Endothelial cell (in vitro differentiated cells): ENCODE measurements around the gene SPRTN. TPM values are rescaled to one million over a fixed set of nuclear protein-coding genes. Genes with fewer than 3 reads are reported as not detected.

Source experiments
- DNase-seq: peaks from one replicate; pipeline ENCODE4 v3.0.0; 2021; ENCODE audit warnings: low spot score
- H3K27ac Mint-ChIP-seq: one replicate; pipeline ENCODE4 v1.8.0; 2021; ENCODE audit warnings: mixed read lengths, inconsistent platforms; ENCODE audit not compliant: unreplicated experiment
- H3K27me3 Mint-ChIP-seq: one replicate; pipeline ENCODE4 v1.8.0; 2021; ENCODE audit warnings: mild to moderate bottlenecking, moderate library complexity, mixed read lengths, inconsistent platforms; ENCODE audit not compliant: unreplicated experiment
- H3K36me3 Mint-ChIP-seq: one replicate; pipeline ENCODE4 v1.8.0; 2021; ENCODE audit warnings: mild to moderate bottlenecking, low read depth, mixed read lengths, inconsistent platforms; ENCODE audit not compliant: unreplicated experiment
- H3K4me1 Mint-ChIP-seq: one replicate; pipeline ENCODE4 v1.8.0; 2021; ENCODE audit warnings: mild to moderate bottlenecking, mixed read lengths, inconsistent platforms; ENCODE audit not compliant: unreplicated experiment
- H3K4me3 Mint-ChIP-seq: one replicate; pipeline ENCODE4 v1.8.0; 2021; ENCODE audit warnings: mild to moderate bottlenecking, mixed read lengths, inconsistent platforms; ENCODE audit not compliant: unreplicated experiment
- H3K9me3 Mint-ChIP-seq: one replicate; pipeline ENCODE4 v1.8.0; 2021; ENCODE audit warnings: mixed read lengths, inconsistent platforms; ENCODE audit not compliant: unreplicated experiment
- total RNA-seq: library from RNA; stranded (reverse); fragmentation: NEBNext Ultra II Directional; extraction: Animal tissue kit (Norgen Biotek cat#: 25700); gene quantifications from one replicate; pipeline ENCODE4 v1.2.1, GENCODE V29; 2021; ENCODE audit not compliant: unreplicated experiment
- TF ChIP-seq, protein P1 (sequence below): fragments of 200-600 bp; sonication (generic); IDR thresholded peaks from one replicate; pipeline ENCODE4 v1.5.0; 2021; ENCODE audit warnings: antibody characterized with exemption; ENCODE audit not compliant: unreplicated experiment

Gene SPRTN
- total RNA-seq, 1 donor from 2014 or later, result 13.5 TPM

DNA sequence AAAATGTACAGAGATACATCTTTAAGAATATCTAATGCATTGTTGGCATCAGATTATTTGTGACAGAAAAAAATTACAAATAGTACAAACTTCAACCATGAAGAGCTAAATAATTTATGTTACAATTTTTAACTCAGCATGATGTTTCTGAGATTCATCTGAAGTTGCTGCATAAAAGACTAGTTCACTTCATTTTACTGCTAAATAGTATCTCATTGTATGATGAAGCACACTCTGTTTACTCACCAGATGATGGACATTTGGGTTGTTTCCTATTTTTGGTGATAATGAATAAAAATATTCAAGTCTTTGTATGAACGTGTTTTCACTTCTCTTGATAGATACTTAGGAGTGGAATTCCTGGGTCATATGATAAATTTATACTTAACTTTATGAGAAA, 63.4 kb downstream of the SPRTN start:
- TF ChIP-seq, protein P1, sequence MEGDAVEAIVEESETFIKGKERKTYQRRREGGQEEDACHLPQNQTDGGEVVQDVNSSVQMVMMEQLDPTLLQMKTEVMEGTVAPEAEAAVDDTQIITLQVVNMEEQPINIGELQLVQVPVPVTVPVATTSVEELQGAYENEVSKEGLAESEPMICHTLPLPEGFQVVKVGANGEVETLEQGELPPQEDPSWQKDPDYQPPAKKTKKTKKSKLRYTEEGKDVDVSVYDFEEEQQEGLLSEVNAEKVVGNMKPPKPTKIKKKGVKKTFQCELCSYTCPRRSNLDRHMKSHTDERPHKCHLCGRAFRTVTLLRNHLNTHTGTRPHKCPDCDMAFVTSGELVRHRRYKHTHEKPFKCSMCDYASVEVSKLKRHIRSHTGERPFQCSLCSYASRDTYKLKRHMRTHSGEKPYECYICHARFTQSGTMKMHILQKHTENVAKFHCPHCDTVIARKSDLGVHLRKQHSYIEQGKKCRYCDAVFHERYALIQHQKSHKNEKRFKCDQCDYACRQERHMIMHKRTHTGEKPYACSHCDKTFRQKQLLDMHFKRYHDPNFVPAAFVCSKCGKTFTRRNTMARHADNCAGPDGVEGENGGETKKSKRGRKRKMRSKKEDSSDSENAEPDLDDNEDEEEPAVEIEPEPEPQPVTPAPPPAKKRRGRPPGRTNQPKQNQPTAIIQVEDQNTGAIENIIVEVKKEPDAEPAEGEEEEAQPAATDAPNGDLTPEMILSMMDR, result no peak
- Mint-ChIP-seq H3K4me1 (peaks cover 6% of the 10 kb centered on the region), H3K4me3 (no peak overlapping the region)

GRCh38 chr1:231404318-231404717, 66.2 kb downstream of the SPRTN start:
- H3K4me1 Mint-ChIP-seq, result no peaks in the 10 kb centered on the region
- DNase-seq, result no peak
- H3K27ac Mint-ChIP-seq, result no peak overlapping the region
- H3K4me3 Mint-ChIP-seq, result no peak overlapping the region
- H3K9me3 Mint-ChIP-seq, result no peaks in the 10 kb centered on the region
- TF ChIP-seq, protein P1, result no peak
- H3K27me3 Mint-ChIP-seq, result peaks cover 2% of the 10 kb centered on the region
- H3K36me3 Mint-ChIP-seq, result no peaks in the 10 kb centered on the region

More for the DNA sequence above, 63.4 kb downstream of the SPRTN start:
- H3K27me3 Mint-ChIP-seq, result peaks cover 2% of the 10 kb centered on the region
- H3K27ac Mint-ChIP-seq, result no peak overlapping the region
- peaks cover 3% of the 10 kb centered on the region for H3K36me3 Mint-ChIP-seq
- DNase-seq, result no peak
- no peaks in the 10 kb centered on the region for H3K9me3 Mint-ChIP-seq

Other genes with a start within 250 kb of the SPRTN start
- 0.26 TPM for gene TRIM67, start 176.2 kb upstream of the SPRTN start, total RNA-seq
- 47.1 TPM for gene GNPAT, start 97.1 kb upstream of the SPRTN start, total RNA-seq
- 11.6 TPM for gene EXOC8, start 441 bp upstream of the SPRTN start, total RNA-seq
- 30.8 TPM for gene EGLN1, start 84.0 kb downstream of the SPRTN start, total RNA-seq
- 35.4 TPM for gene TSNAX, start 190.4 kb downstream of the SPRTN start, total RNA-seq